Measurements from ENCODE around the gene DPYSL4.

Gene DPYSL4

GRCh38 chr10:132162021-132162531, 24.7 kb upstream of the DPYSL4 start:
- no peak for TF ChIP-seq CTCF (IDR thresholded peaks at IDR 0.05; ENCODE audit: insufficient read depth, low read depth, low read length, missing control alignments)
- DNase-seq (ENCODE audit: low read depth) = no peak
- H3K4me3 ChIP-seq (ENCODE audit: low read length) = no peak overlapping the region

GRCh38 chr10:132162590-132163277, 24.0 kb upstream of the DPYSL4 start:
- no peak for DNase-seq (ENCODE audit: low read depth)
- H3K4me3 ChIP-seq (ENCODE audit: low read length) = no peak overlapping the region
- TF ChIP-seq CTCF (IDR thresholded peaks at IDR 0.05; ENCODE audit: insufficient read depth, low read depth, low read length, missing control alignments) = no peak

DNA sequence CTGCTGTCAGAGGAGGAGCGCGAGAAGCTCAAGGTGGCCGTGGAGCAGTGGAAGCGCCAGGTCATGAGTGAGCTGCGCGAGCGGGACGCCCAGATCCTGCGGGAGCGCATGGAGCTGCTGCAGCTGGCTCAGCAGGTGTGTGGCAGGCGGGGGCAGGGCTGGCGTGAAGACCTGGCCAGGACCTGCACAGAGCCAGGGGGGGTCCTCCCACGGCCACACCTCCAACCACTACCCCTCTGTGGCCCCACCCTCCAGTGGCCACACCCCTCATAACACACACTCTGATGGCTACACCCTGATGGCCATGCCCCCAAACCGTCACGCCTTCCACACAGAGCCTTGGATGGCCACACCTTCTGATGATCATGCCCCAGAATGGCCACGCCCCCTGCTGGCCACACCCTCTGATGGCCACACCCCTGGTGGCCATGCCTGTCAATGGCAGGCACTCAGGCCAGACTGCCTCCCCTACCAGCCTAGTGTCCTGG, 23.4 kb upstream of the DPYSL4 start:
- H3K4me3 ChIP-seq (ENCODE audit: low read length) = no peak overlapping the region
- DNase-seq (ENCODE audit: low read depth) = no peak
- TF ChIP-seq CTCF (IDR thresholded peaks at IDR 0.05; ENCODE audit: insufficient read depth, low read depth, low read length, missing control alignments) = no peak

GRCh38 chr10:132163826-132164515, 22.8 kb upstream of the DPYSL4 start:
- H3K4me3 ChIP-seq (ENCODE audit: low read length) = no peak overlapping the region
- no peak for DNase-seq (ENCODE audit: low read depth)
- TF ChIP-seq CTCF (IDR thresholded peaks at IDR 0.05; ENCODE audit: insufficient read depth, low read depth, low read length, missing control alignments) = no peak

DNA sequence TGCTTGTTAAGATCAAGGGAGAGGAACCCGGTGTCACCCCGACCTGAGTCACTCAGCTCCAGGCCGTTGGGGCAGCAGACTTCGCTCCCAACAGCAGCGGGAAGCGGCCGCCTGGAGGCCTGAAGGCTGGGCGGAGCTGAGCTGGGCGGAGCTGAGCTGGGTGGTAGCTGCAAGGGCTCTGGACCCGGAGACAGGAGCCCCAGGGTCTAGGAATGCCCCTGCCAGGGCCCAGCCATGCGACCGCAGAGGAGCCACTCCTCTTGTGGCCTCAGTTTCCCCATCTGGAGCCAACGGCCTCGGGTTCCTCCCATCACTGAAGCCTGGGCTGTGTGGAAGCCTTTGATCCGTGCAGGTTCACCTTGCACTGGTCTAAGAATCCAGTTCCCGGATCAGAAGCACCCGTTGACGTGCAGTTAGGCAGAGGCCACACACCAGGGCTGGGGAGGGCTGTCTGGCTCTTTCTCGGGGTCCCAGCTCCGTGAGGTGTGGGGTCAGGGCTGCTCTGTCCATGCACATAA, 21.9 kb upstream of the DPYSL4 start:
- no peak overlapping the region for H3K4me3 ChIP-seq (ENCODE audit: low read length)
- DNase-seq (ENCODE audit: low read depth) = no peak
- TF ChIP-seq CTCF (IDR thresholded peaks at IDR 0.05; ENCODE audit: insufficient read depth, low read depth, low read length, missing control alignments) = no peak

DNA sequence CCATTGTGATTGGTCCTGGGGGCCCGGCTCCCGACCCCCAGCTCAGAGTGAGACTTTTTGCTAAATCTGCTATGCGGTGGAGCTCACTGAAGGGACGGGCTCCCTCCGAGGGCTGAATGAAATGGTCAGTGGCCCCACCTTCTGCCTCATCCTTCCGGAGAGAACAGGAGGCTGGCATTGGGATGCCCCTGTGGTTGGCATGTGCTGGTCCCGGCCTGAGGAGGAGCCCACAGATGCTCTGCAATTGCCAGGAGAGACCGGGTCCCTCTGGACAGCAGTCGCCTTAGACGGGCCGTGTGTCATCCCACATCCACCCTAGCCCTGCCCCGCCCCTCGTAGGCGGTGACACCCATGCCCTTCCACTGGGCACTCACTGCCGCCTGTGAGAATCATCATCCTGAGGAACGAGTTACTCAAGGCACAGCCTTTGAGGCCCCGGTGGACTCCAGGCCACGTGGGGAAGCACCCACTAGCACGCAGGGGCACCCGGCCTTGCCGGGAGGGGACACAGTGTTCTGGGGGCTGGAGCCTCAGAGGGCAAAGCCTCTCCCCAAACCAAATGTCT, 21.2 kb upstream of the DPYSL4 start:
- no peak for TF ChIP-seq CTCF (IDR thresholded peaks at IDR 0.05; ENCODE audit: insufficient read depth, low read depth, low read length, missing control alignments)
- H3K4me3 ChIP-seq (ENCODE audit: low read length) = no peak overlapping the region
- no peak for DNase-seq (ENCODE audit: low read depth)
